GM12874 (cell line): ENCODE measurements around the gene OR1S1.
"Not testable (repeated sequence)": the region's sequence is repeated elsewhere in the genome, so short reads cannot be mapped to it uniquely, and the experiment has no call there.

Experiments used
- CTCF ChIP-seq: IDR thresholded peaks from 2 replicates; pipeline ENCODE4 v1.5.1; 2011; ENCODE audit warnings: low read depth, mild to moderate bottlenecking, control low read depth, low read length, moderate library complexity; ENCODE audit not compliant: insufficient read depth

The OR1S1 gene

GRCh38 chr11:58212420-58212819 is at the start of gene OR1S1:
Gene OR1S1, plus strand, starts transcription at chr11:58212720.
- not testable (repeated sequence) for TF ChIP-seq CTCF

- no peak for TF ChIP-seq CTCF
Measured at GRCh38 chr11:58164389-58164788, 48.1 kb upstream of the OR1S1 start.

- no peak for TF ChIP-seq CTCF
Measured at GRCh38 chr11:58164990-58165389, 47.5 kb upstream of the OR1S1 start.

GRCh38 chr11:58165504-58166106 is 46.9 kb upstream of the OR1S1 start:
- no peak for TF ChIP-seq CTCF

- no peak for TF ChIP-seq CTCF
Measured at GRCh38 chr11:58177409-58178054, 35.0 kb upstream of the OR1S1 start.

- no peak for TF ChIP-seq CTCF
Measured at GRCh38 chr11:58178444-58178843, 34.1 kb upstream of the OR1S1 start.

- TF ChIP-seq CTCF: no peak
Measured at GRCh38 chr11:58179648-58180047, 32.9 kb upstream of the OR1S1 start.

GRCh38 chr11:58186938-58187337 is 25.6 kb upstream of the OR1S1 start:
- TF ChIP-seq CTCF: no peak
